OCI-LY3 (cell line): Measurements from ENCODE around the gene GGN.

Experiments used
- CTCF ChIP-seq: fragments of 200-600, 300-600 bp; sonication (generic); IDR thresholded peaks from 2 replicates; pipeline ENCODE4 v1.5.1; 2014; ENCODE audit warnings: antibody characterized with exemption, low read length, low read depth
- EZH2phosphoT487 ChIP-seq: fragments of 200-600 bp; shearing (Covaris generic); IDR thresholded peaks from 2 replicates; pipeline ENCODE4 v1.6.1; 2018; ENCODE audit warnings: antibody characterized with exemption, mixed run types, low read depth

- TF ChIP-seq EZH2phosphoT487 (no peak), CTCF (no peak)
Observed at GRCh38 chr19:38417146-38417543, 29.3 kb upstream of the GGN start.
